K562 (cell line): ENCODE data around the gene ZBP1. TPM values are rescaled to one million over a fixed set of nuclear protein-coding genes. Genes with fewer than 3 reads are reported as not detected.

Experiments used
- ATAC-seq: fragments of 200-7000 bp; cut with Tn5 transposase; 3 replicates; pipeline ENCODE4 v1.9.1; 2020; ENCODE audit warnings: moderate library complexity
- BruUV-seq: library from RNA; stranded (reverse); fragments of 400-500 nt; replicated peaks from 2 replicates; lab custom pipeline; 2021; lab: Mats Ljungman, UMichigan
- CTCF ChIA-PET: fragments of 300-600 bp; formaldehyde crosslinking; extraction: SDS; loops from one replicate; lab custom pipeline; 2021; ENCODE audit warnings: low intra/inter-chr PET ratio; lab: Yijun Ruan, JAX
- POLR2A ChIA-PET: fragments of 300-600, 350-650 bp; sonication (Branson Sonifier 250); formaldehyde crosslinking; extraction: SDS; loops from one replicate; lab custom pipeline; 2021; ENCODE audit warnings: antibody characterized with exemption, inconsistent platforms; lab: Yijun Ruan, JAX
- DNase-seq, 4 experiments: peaks; one replicate each; pipeline versions ENCODE4 v3.0.0 to v3.0.0-alpha.2; 2011 to 2018; ENCODE audit warnings: low spot score in 3 of 4, mixed read lengths in 3 of 4; ENCODE audit errors: extremely low read depth in 1 of 4
- FAIRE-seq: peaks from 2 replicates; lab custom pipeline; 2011; peaks lifted over from hg19 to GRCh38; lab: Jason Lieb, UNC
- H2AFZ ChIP-seq: 2 replicates; pipeline ENCODE4 v1.6.0; 2011; ENCODE audit warnings: low read depth, low read length, control low read depth, inconsistent platforms
- H3K27ac ChIP-seq: fragments of 200-600 bp; 3 replicates; pipeline ENCODE4 v1.8.0; 2011; ENCODE audit warnings: low read depth, mild to moderate bottlenecking, control low read depth, inconsistent platforms, low read length, moderate library complexity, mixed read lengths; ENCODE audit errors: extremely low read depth
- H3K27me3 ChIP-seq, 2 experiments: fragments of 300-600 bp in 1 of 2; 2 replicates in 1 of 2; 3 replicates in 1 of 2; pipeline versions ENCODE4 v1.6.0 to v1.8.0; 2011; ENCODE audit warnings: inconsistent platforms in 2 of 2, low read length in 2 of 2, mild to moderate bottlenecking in 1 of 2, mixed read lengths in 1 of 2, moderate library complexity in 1 of 2; ENCODE audit not compliant: control insufficient read depth in 2 of 2, insufficient read depth in 2 of 2
- H3K36me3 ChIP-seq: fragments of 300-600 bp; 3 replicates; pipeline ENCODE4 v1.8.0; 2011; ENCODE audit warnings: mild to moderate bottlenecking, low read length, inconsistent platforms; ENCODE audit not compliant: control insufficient read depth, insufficient read depth
- H3K4me1 ChIP-seq, 2 experiments: fragments of 200-600 bp in 1 of 2; replicated peaks in 1 of 2; 2 replicates in 1 of 2; 3 replicates in 1 of 2; pipeline versions ENCODE4 v1.5.1 to v1.8.0; 2011; ENCODE audit warnings: inconsistent platforms in 2 of 2, low read length in 2 of 2, mild to moderate bottlenecking in 1 of 2, mixed read lengths in 1 of 2, moderate library complexity in 1 of 2; ENCODE audit not compliant: control insufficient read depth in 2 of 2, insufficient read depth in 2 of 2
- H3K4me2 ChIP-seq: 2 replicates; pipeline ENCODE4 v1.6.1; 2011; ENCODE audit warnings: low read length, control low read depth, inconsistent platforms, mixed read lengths; ENCODE audit not compliant: insufficient read depth
- H3K4me3 ChIP-seq: fragments of 200-600 bp; sonication (generic), shearing (Covaris generic); 2 replicates; pipeline ENCODE4 v1.5.1; 2016; ENCODE audit warnings: control low read depth, inconsistent platforms
- H3K79me2 ChIP-seq: fragments of 200-600 bp; 3 replicates; pipeline ENCODE4 v1.8.0; 2011; ENCODE audit warnings: low read length, inconsistent platforms; ENCODE audit not compliant: control insufficient read depth, insufficient read depth
- H3K9ac ChIP-seq, 2 experiments: 2 replicates each; pipeline versions ENCODE4 v1.6.0 to v1.6.1; 2011; ENCODE audit warnings: low read depth in 2 of 2, low read length in 2 of 2, control low read depth in 1 of 2, inconsistent platforms in 1 of 2, mild to moderate bottlenecking in 1 of 2, mixed read lengths in 1 of 2; ENCODE audit not compliant: insufficient read depth in 1 of 2
- H3K9me1 ChIP-seq: one replicate; pipeline ENCODE4 v1.6.0; 2011; ENCODE audit warnings: inconsistent platforms, mild to moderate bottlenecking, low read length, moderate library complexity; ENCODE audit not compliant: control insufficient read depth, insufficient read depth
- H3K9me3 ChIP-seq: replicated peaks from 2 replicates; pipeline ENCODE4 v1.5.1; 2011; ENCODE audit warnings: low read depth, low read length, inconsistent platforms; ENCODE audit not compliant: control insufficient read depth, insufficient read depth
- H4K20me1 ChIP-seq: replicated peaks from 2 replicates; pipeline ENCODE4 v1.6.1; 2011; ENCODE audit warnings: low read length, inconsistent platforms, mixed read lengths; ENCODE audit not compliant: control insufficient read depth, insufficient read depth
- CEBPB ChIP-seq: fragments of 450-650 bp; IDR thresholded peaks from 2 replicates; pipeline ENCODE4 v1.6.1; 2016; ENCODE audit warnings: missing genetic modification characterization, missing compliant biosample characterization
- EP400 ChIP-seq: fragments of 450-650 bp; IDR thresholded peaks from 2 replicates; pipeline ENCODE4 v1.6.1; 2017; ENCODE audit warnings: antibody characterized with exemption, mild to moderate bottlenecking, moderate library complexity
- ZC3H11A ChIP-seq: IDR thresholded peaks from 2 replicates; pipeline ENCODE4 v1.6.1; 2012; ENCODE audit warnings: low read depth, low read length, improper control_type of control experiment
- WGBS: fragments of 100-300 bp; shearing (Covaris generic); methylation state at CpG from one replicate; pipeline ENCODE4 v1.1.6; 2016; ENCODE audit warnings: low coverage, mixed read lengths; ENCODE audit not compliant: insufficient coverage; ENCODE audit errors: missing lambda C conversion rate; 5-methylcytosine and 5-hydroxymethylcytosine counted together
- in situ Hi-C: fragments of 300-500 bp; cut with MboI; formaldehyde crosslinking; loops from 4 replicates; pipeline ENCODE4 v1.15.0; 2018; ENCODE audit warnings: inconsistent platforms, mixed read lengths
- intact Hi-C: fragments of 100-400 bp; cut with micrococcal nuclease; formaldehyde crosslinking; loops from 2 replicates; pipeline ENCODE4 v1.14.2; 2022
- polyA plus RNA-seq, 8 experiments: library from polyadenylated mRNA; depleted of rRNA in 4 of 8; stranded (reverse) in 5 of 8; unstranded in 3 of 8; fragments of >200 nt; fragmentation: Nextera tagmentation in 2 of 8; fragmentation: Illumina TruSeq in 1 of 8; extraction: Ambion mirVana in 2 of 8; extraction: Trizol in 1 of 8; gene quantifications; 2 replicates each; pipeline versions ENCODE4 v1.2.1 to v1.2.3, GENCODE V29; 2011 to 2014; ENCODE audit warnings: inconsistent platforms in 1 of 8, missing spikeins in 1 of 8
- total RNA-seq, 7 experiments: library from RNA; depleted of rRNA in 6 of 7; stranded (reverse); fragments of >200 nt in 6 of 7; fragmentation: Illumina TruSeq in 2 of 7; extraction: Trizol in 2 of 7; gene quantifications; 2 replicates each; pipeline versions ENCODE4 v1.2.1 to v1.2.3, GENCODE V29; 2011 to 2021; ENCODE audit warnings: low replicate concordance in 1 of 7
- TF ChIP-seq, protein P1 (sequence below): sonication (generic); formaldehyde crosslinking; IDR thresholded peaks from 2 replicates; pipeline ENCODE4 v1.8.0; 2023; ENCODE audit warnings: missing genetic modification reagents, mild to moderate bottlenecking, borderline replicate concordance

Gene ZBP1
- total and polyA plus RNA-seq, 9 of the 15 experiments (the other 6 are each of a cell fraction or from before 2014, with no cell fraction given): not detected

DNA sequence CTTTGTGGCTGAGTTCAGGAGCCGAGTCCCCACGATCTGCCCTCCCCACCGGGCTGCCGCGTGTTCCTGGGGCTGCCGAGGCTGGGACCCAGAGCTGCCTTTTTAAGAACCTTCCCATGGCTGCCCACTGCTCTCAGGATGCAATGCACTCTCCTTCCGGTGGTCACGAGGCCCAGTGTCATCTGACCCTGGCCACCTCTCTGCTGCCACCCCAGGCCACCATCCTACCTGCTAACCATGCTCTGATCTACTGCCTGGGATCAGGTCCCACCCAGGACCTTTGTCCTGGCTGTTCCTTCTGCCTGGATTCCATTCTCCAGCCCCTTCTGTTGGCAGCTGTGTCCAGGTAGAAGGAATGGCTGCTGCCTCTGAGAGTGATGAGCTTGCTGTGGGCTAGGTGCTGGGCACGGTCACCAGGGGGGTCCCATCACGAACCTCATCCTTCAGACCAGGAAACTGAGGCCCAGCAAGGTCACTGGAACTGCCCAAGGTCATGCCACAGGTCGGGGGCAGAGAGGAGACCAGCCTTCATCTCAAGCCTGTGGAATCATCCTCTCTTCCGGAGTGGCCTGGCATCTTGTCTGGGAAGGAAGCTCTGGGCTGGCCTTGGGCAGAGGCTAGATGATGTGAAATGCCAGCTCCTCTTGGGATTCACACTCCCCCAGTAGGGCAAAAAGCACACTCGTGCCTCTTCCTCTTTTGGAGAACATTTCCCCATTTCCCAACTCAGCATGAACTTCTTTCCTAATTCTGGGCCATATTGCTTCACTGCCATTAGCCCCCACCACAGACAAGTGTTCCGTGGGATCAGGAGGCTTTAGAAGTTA is 38.8 kb downstream of the ZBP1 start:
- DNase-seq (peak in 1 of 4 experiments; percentile 39), ATAC-seq (peak; percentile 43), FAIRE-seq (no peak)
- ChIA-PET CTCF (no interaction called here), POLR2A (interaction anchor here (0.5 to 1.2 kb wide), 3 partner anchors 8 to 999 kb away, joined by 3 to 5 read pairs (median 3); no protein-coding TSS in a partner anchor)
- Histone ChIP-seq H2AFZ (peak overlapping the region; percentile 12; the same call in 1 of the 2 replicates), H3K79me2 (no peaks in the 10 kb centered on the region), H4K20me1 (no peaks in the 10 kb centered on the region), H3K9ac (peak overlapping the region in 1 of 2 experiments; percentile 21; a peak in 1 of 4 replicates), H3K36me3 (no peaks in the 10 kb centered on the region), H3K4me3 (no peak overlapping the region), H3K9me3 (no peaks in the 10 kb centered on the region), H3K4me2 (no peak overlapping the region; the same call in 1 of the 2 replicates), H3K4me1 (peaks cover 34 to 59% of the 10 kb centered on the region in 2 experiments), H3K27me3 (peaks cover 19 to 68% of the 10 kb centered on the region in 2 experiments; a peak in 4 of 5 replicates), H3K9me1 (no peaks in the 10 kb centered on the region), H3K27ac (no peak overlapping the region)
- intact Hi-C loops (no loop called here), in situ Hi-C loops (no loop called here)
- 15% methylated on average over 14 of the region's 14 CpGs for WGBS
- BruUV-seq: no TSS peak
- TF ChIP-seq, protein P1, sequence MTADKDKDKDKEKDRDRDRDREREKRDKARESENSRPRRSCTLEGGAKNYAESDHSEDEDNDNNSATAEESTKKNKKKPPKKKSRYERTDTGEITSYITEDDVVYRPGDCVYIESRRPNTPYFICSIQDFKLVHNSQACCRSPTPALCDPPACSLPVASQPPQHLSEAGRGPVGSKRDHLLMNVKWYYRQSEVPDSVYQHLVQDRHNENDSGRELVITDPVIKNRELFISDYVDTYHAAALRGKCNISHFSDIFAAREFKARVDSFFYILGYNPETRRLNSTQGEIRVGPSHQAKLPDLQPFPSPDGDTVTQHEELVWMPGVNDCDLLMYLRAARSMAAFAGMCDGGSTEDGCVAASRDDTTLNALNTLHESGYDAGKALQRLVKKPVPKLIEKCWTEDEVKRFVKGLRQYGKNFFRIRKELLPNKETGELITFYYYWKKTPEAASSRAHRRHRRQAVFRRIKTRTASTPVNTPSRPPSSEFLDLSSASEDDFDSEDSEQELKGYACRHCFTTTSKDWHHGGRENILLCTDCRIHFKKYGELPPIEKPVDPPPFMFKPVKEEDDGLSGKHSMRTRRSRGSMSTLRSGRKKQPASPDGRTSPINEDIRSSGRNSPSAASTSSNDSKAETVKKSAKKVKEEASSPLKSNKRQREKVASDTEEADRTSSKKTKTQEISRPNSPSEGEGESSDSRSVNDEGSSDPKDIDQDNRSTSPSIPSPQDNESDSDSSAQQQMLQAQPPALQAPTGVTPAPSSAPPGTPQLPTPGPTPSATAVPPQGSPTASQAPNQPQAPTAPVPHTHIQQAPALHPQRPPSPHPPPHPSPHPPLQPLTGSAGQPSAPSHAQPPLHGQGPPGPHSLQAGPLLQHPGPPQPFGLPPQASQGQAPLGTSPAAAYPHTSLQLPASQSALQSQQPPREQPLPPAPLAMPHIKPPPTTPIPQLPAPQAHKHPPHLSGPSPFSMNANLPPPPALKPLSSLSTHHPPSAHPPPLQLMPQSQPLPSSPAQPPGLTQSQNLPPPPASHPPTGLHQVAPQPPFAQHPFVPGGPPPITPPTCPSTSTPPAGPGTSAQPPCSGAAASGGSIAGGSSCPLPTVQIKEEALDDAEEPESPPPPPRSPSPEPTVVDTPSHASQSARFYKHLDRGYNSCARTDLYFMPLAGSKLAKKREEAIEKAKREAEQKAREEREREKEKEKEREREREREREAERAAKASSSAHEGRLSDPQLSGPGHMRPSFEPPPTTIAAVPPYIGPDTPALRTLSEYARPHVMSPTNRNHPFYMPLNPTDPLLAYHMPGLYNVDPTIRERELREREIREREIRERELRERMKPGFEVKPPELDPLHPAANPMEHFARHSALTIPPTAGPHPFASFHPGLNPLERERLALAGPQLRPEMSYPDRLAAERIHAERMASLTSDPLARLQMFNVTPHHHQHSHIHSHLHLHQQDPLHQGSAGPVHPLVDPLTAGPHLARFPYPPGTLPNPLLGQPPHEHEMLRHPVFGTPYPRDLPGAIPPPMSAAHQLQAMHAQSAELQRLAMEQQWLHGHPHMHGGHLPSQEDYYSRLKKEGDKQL (CRISPR knock-in tag): no peak
- TF ChIP-seq ZC3H11A (no peak), CEBPB (tag) (peak; percentile 66), EP400 (no peak)
